Activated CD8-positive, alpha-beta T cell treated with anti-CD3 and anti-CD28 coated beads for 36 hours (primary cell): ENCODE data around the gene ZNF484. TPM values are rescaled to one million over a fixed set of nuclear protein-coding genes. Genes with fewer than 3 reads are reported as not detected.
"Not testable (repeated sequence)": the region's sequence is repeated elsewhere in the genome, so short reads cannot be mapped to it uniquely, and the experiment has no call there.

Source experiments
- ATAC-seq: fragments of 200-7000 bp; cut with Tn5 transposase; one replicate; pipeline ENCODE4 v1.10.0; 2021; ENCODE audit warnings: mild to moderate bottlenecking, moderate library complexity
- CTCF ChIA-PET: fragments of 350-600 bp; sonication (Branson Sonifier 250); formaldehyde crosslinking; loops from one replicate; lab custom pipeline; 2021; ENCODE audit warnings: antibody characterized with exemption; lab: Charles Lee
- POLR2A ChIA-PET: fragments of 350-600 bp; sonication (Branson Sonifier 250); formaldehyde crosslinking; loops from one replicate; lab custom pipeline; 2021; ENCODE audit warnings: antibody characterized with exemption; lab: Charles Lee
- DNase-seq: peaks from one replicate; pipeline ENCODE4 v3.0.0-alpha.2; 2020
- H3K27ac Mint-ChIP-seq: one replicate; pipeline ENCODE4 v1.8.0; 2021; ENCODE audit warnings: mild to moderate bottlenecking, mixed read lengths
- H3K27me3 Mint-ChIP-seq: one replicate; pipeline ENCODE4 v1.8.0; 2021; ENCODE audit warnings: mixed read lengths
- H3K36me3 Mint-ChIP-seq: one replicate; pipeline ENCODE4 v1.8.0; 2021; ENCODE audit warnings: low read depth, mixed read lengths
- H3K4me1 Mint-ChIP-seq: one replicate; pipeline ENCODE4 v1.8.0; 2021; ENCODE audit warnings: low read depth, mixed read lengths
- H3K4me3 Mint-ChIP-seq: one replicate; pipeline ENCODE4 v1.8.0; 2021; ENCODE audit warnings: mild to moderate bottlenecking, moderate library complexity, mixed read lengths
- H3K9me3 Mint-ChIP-seq: one replicate; pipeline ENCODE4 v1.8.0; 2021; ENCODE audit warnings: mixed read lengths
- CTCF ChIP-seq: fragments of 200-600 bp; IDR thresholded peaks from one replicate; pipeline ENCODE4 v1.8.0; 2022; ENCODE audit warnings: antibody characterized with exemption, mild to moderate bottlenecking
- intact Hi-C: fragments of 100-400 bp; cut with micrococcal nuclease; formaldehyde crosslinking; loops from one replicate; pipeline ENCODE4 v1.10.0; 2022
- total RNA-seq, 2 experiments: library from RNA; stranded (reverse); gene quantifications; one replicate each; pipeline ENCODE4 v1.2.3, GENCODE V29; 2021

Gene ZNF484
- total RNA-seq, result 1 to 10 TPM; 5.8 to 6.2 TPM

- Mint-ChIP-seq H3K27ac (peak within 1 kb of the TSS; percentile 99), H3K4me3 (peak within 1 kb of the TSS; percentile 93), H3K36me3 (peaks cover 8% of the 10 kb centered on the region), H3K4me1 (peaks cover 38% of the 10 kb centered on the region), H3K9me3 (peaks cover 1% of the 10 kb centered on the region), H3K27me3 (no peaks in the 10 kb centered on the region)
- CTCF ChIA-PET, result interaction anchor here (0.6 kb wide), 1 partner anchor 215 kb away, joined by 4 read pairs; no protein-coding TSS in a partner anchor
- DNase-seq, result peak; percentile 99
- no peak for TF ChIP-seq CTCF
- ATAC-seq, result peak; percentile 96
- intact Hi-C loops, result loop anchor here (5.0 kb wide), 1 partner anchor 85 kb away; no protein-coding TSS in a partner anchor
- POLR2A ChIA-PET, result no interaction called here
Measured at GRCh38 chr9:92877531-92878430, at the start of gene ZNF484. Gene ZNF484, minus strand, starts transcription at chr9:92878038. Its CDS starts 3,009 bp downstream, at chr9:92875029.

GRCh38 chr9:92920437-92920836, 42.6 kb upstream of the ZNF484 start:
- no peaks in the 10 kb centered on the region for H3K36me3 Mint-ChIP-seq
- no peaks in the 10 kb centered on the region for H3K9me3 Mint-ChIP-seq
- no peak overlapping the region for H3K4me3 Mint-ChIP-seq
- no peak overlapping the region for H3K27ac Mint-ChIP-seq
- DNase-seq (no peak), ATAC-seq (no peak)
- H3K4me1 Mint-ChIP-seq, result no peaks in the 10 kb centered on the region
- no peak for TF ChIP-seq CTCF
- ChIA-PET POLR2A (interaction anchor here (0.9 kb wide), 1 partner anchor 9 kb away, joined by 3 read pairs; no protein-coding TSS in a partner anchor), CTCF (interaction anchor here (0.9 kb wide), 1 partner anchor 14 kb away, joined by 3 read pairs; no protein-coding TSS in a partner anchor)
- no peaks in the 10 kb centered on the region for H3K27me3 Mint-ChIP-seq
- intact Hi-C loops, result no loop called here

GRCh38 chr9:92917176-92917800, 39.5 kb upstream of the ZNF484 start:
- POLR2A ChIA-PET, result no interaction called here
- no peak overlapping the region for H3K27ac Mint-ChIP-seq

GRCh38 chr9:92911511-92912475, 34.0 kb upstream of the ZNF484 start:
- DNase-seq (no peak), ATAC-seq (no peak)
- peaks cover 3% of the 10 kb centered on the region for H3K27me3 Mint-ChIP-seq
- H3K36me3 Mint-ChIP-seq, result no peaks in the 10 kb centered on the region
- intact Hi-C loops, result no loop called here
- no peak overlapping the region for H3K27ac Mint-ChIP-seq
- POLR2A ChIA-PET, result interaction anchor here (1.4 kb wide), 1 partner anchor 26 kb away, joined by 4 read pairs; no protein-coding TSS in a partner anchor
- no peak overlapping the region for H3K4me3 Mint-ChIP-seq
- TF ChIP-seq CTCF, result no peak
- CTCF ChIA-PET, result no interaction called here
- H3K4me1 Mint-ChIP-seq, result peaks cover 2% of the 10 kb centered on the region
- H3K9me3 Mint-ChIP-seq, result no peaks in the 10 kb centered on the region

More at GRCh38 chr9:92917176-92917800, 39.5 kb upstream of the ZNF484 start:
- H3K27me3 Mint-ChIP-seq, result no peaks in the 10 kb centered on the region
- TF ChIP-seq CTCF, result no peak
- no peaks in the 10 kb centered on the region for H3K9me3 Mint-ChIP-seq
- ATAC-seq (no peak), DNase-seq (no peak)
- no peaks in the 10 kb centered on the region for H3K36me3 Mint-ChIP-seq
- CTCF ChIA-PET, result no interaction called here
- intact Hi-C loops, result no loop called here
- no peaks in the 10 kb centered on the region for H3K4me1 Mint-ChIP-seq
- no peak overlapping the region for H3K4me3 Mint-ChIP-seq

GRCh38 chr9:92905137-92905536, 27.3 kb upstream of the ZNF484 start:
- H3K4me1 Mint-ChIP-seq, H3K9me3 Mint-ChIP-seq, H3K27me3 Mint-ChIP-seq, DNase-seq, intact Hi-C loops, POLR2A ChIA-PET, H3K27ac Mint-ChIP-seq, ATAC-seq, H3K4me3 Mint-ChIP-seq, H3K36me3 Mint-ChIP-seq, CTCF ChIA-PET: not testable (repeated sequence)
